ENCODE measurements around the gene PPM1J.

PPM1J gene

GRCh38 chr1:112697781-112698201 is 17.3 kb downstream of the PPM1J start:
- Histone ChIP-seq H3K27me3 (ENCODE audit: insufficient read depth, low read length) (no peaks in the 10 kb centered on the region), H3K4me3 (ENCODE audit: low read length) (no peak overlapping the region), H2AFZ (ENCODE audit: low read depth, low read length) (no peak overlapping the region), H3K9me3 (ENCODE audit: low read length) (no peaks in the 10 kb centered on the region), H3K4me1 (ENCODE audit: insufficient read depth, low read length) (peaks cover 12% of the 10 kb centered on the region), H3K36me3 (ENCODE audit: insufficient read depth, low read length) (peaks cover 83% of the 10 kb centered on the region)

GRCh38 chr1:112696578-112697314 is 18.4 kb downstream of the PPM1J start:
- H2AFZ ChIP-seq (ENCODE audit: low read depth, low read length): no peak overlapping the region
- peaks cover 12% of the 10 kb centered on the region for H3K4me1 ChIP-seq (ENCODE audit: insufficient read depth, low read length)
- H3K9me3 ChIP-seq (ENCODE audit: low read length): no peaks in the 10 kb centered on the region
- no peaks in the 10 kb centered on the region for H3K27me3 ChIP-seq (ENCODE audit: insufficient read depth, low read length)
- H3K36me3 ChIP-seq (ENCODE audit: insufficient read depth, low read length): peaks cover 85% of the 10 kb centered on the region
- H3K4me3 ChIP-seq (ENCODE audit: low read length): no peak overlapping the region

GRCh38 chr1:112695276-112695675 is 19.9 kb downstream of the PPM1J start:
- Histone ChIP-seq H3K4me3 (ENCODE audit: low read length) (no peak overlapping the region), H3K36me3 (ENCODE audit: insufficient read depth, low read length) (peaks cover 80% of the 10 kb centered on the region), H3K9me3 (ENCODE audit: low read length) (no peaks in the 10 kb centered on the region)

GRCh38 chr1:112694363-112694929 is 20.7 kb downstream of the PPM1J start:
- Histone ChIP-seq H3K4me1 (ENCODE audit: insufficient read depth, low read length) (no peaks in the 10 kb centered on the region), H3K4me3 (ENCODE audit: low read length) (no peak overlapping the region), H2AFZ (ENCODE audit: low read depth, low read length) (no peak overlapping the region), H3K36me3 (ENCODE audit: insufficient read depth, low read length) (peaks cover 78% of the 10 kb centered on the region), H3K27me3 (ENCODE audit: insufficient read depth, low read length) (no peaks in the 10 kb centered on the region), H3K9me3 (ENCODE audit: low read length) (no peaks in the 10 kb centered on the region)

More at GRCh38 chr1:112695276-112695675, 19.9 kb downstream of the PPM1J start:
- Histone ChIP-seq H3K4me1 (ENCODE audit: insufficient read depth, low read length) (peaks cover 2% of the 10 kb centered on the region), H2AFZ (ENCODE audit: low read depth, low read length) (no peak overlapping the region), H3K27me3 (ENCODE audit: insufficient read depth, low read length) (no peaks in the 10 kb centered on the region)

- H3K27me3 ChIP-seq (ENCODE audit: insufficient read depth, low read length): no peaks in the 10 kb centered on the region
- no peak overlapping the region for H2AFZ ChIP-seq (ENCODE audit: low read depth, low read length)
- H3K4me1 ChIP-seq (ENCODE audit: insufficient read depth, low read length): no peaks in the 10 kb centered on the region
- H3K4me3 ChIP-seq (ENCODE audit: low read length): no peak overlapping the region
- no peaks in the 10 kb centered on the region for H3K9me3 ChIP-seq (ENCODE audit: low read length)
- H3K36me3 ChIP-seq (ENCODE audit: insufficient read depth, low read length): peaks cover 77% of the 10 kb centered on the region
Measured at GRCh38 chr1:112693821-112694220, 21.3 kb downstream of the PPM1J start.

- peaks cover 71% of the 10 kb centered on the region for H3K36me3 ChIP-seq (ENCODE audit: insufficient read depth, low read length)
- no peaks in the 10 kb centered on the region for H3K27me3 ChIP-seq (ENCODE audit: insufficient read depth, low read length)
- no peak overlapping the region for H3K4me3 ChIP-seq (ENCODE audit: low read length)
Measured at GRCh38 chr1:112692681-112693080, 22.5 kb downstream of the PPM1J start.

GRCh38 chr1:112689842-112690237 is 25.3 kb downstream of the PPM1J start:
- H3K36me3 ChIP-seq (ENCODE audit: insufficient read depth, low read length): peaks cover 51% of the 10 kb centered on the region

More at GRCh38 chr1:112692681-112693080, 22.5 kb downstream of the PPM1J start:
- Histone ChIP-seq H2AFZ (ENCODE audit: low read depth, low read length) (no peak overlapping the region), H3K9me3 (ENCODE audit: low read length) (no peaks in the 10 kb centered on the region), H3K4me1 (ENCODE audit: insufficient read depth, low read length) (no peaks in the 10 kb centered on the region)

GRCh38 chr1:112689196-112689841 is 25.8 kb downstream of the PPM1J start:
- H2AFZ ChIP-seq (ENCODE audit: low read depth, low read length): no peak overlapping the region

More at GRCh38 chr1:112689842-112690237, 25.3 kb downstream of the PPM1J start:
- Histone ChIP-seq H3K9me3 (ENCODE audit: low read length) (no peaks in the 10 kb centered on the region), H3K27me3 (ENCODE audit: insufficient read depth, low read length) (no peaks in the 10 kb centered on the region), H2AFZ (ENCODE audit: low read depth, low read length) (no peak overlapping the region), H3K4me3 (ENCODE audit: low read length) (no peak overlapping the region), H3K4me1 (ENCODE audit: insufficient read depth, low read length) (no peaks in the 10 kb centered on the region)

GRCh38 chr1:112688781-112689193 is 26.3 kb downstream of the PPM1J start:
- H3K9me3 ChIP-seq (ENCODE audit: low read length): no peaks in the 10 kb centered on the region
- H3K27me3 ChIP-seq (ENCODE audit: insufficient read depth, low read length): no peaks in the 10 kb centered on the region
- H3K4me1 ChIP-seq (ENCODE audit: insufficient read depth, low read length): no peaks in the 10 kb centered on the region
- no peak overlapping the region for H2AFZ ChIP-seq (ENCODE audit: low read depth, low read length)
- H3K4me3 ChIP-seq (ENCODE audit: low read length): no peak overlapping the region
- peaks cover 41% of the 10 kb centered on the region for H3K36me3 ChIP-seq (ENCODE audit: insufficient read depth, low read length)

More at GRCh38 chr1:112689196-112689841, 25.8 kb downstream of the PPM1J start:
- no peak overlapping the region for H3K4me3 ChIP-seq (ENCODE audit: low read length)
- no peaks in the 10 kb centered on the region for H3K9me3 ChIP-seq (ENCODE audit: low read length)
- peaks cover 46% of the 10 kb centered on the region for H3K36me3 ChIP-seq (ENCODE audit: insufficient read depth, low read length)
- H3K27me3 ChIP-seq (ENCODE audit: insufficient read depth, low read length): no peaks in the 10 kb centered on the region
- no peaks in the 10 kb centered on the region for H3K4me1 ChIP-seq (ENCODE audit: insufficient read depth, low read length)

- H3K4me1 ChIP-seq (ENCODE audit: insufficient read depth, low read length): no peaks in the 10 kb centered on the region
- no peak overlapping the region for H2AFZ ChIP-seq (ENCODE audit: low read depth, low read length)
- no peaks in the 10 kb centered on the region for H3K27me3 ChIP-seq (ENCODE audit: insufficient read depth, low read length)
- no peaks in the 10 kb centered on the region for H3K9me3 ChIP-seq (ENCODE audit: low read length)
- peaks cover 34% of the 10 kb centered on the region for H3K36me3 ChIP-seq (ENCODE audit: insufficient read depth, low read length)
- H3K4me3 ChIP-seq (ENCODE audit: low read length): no peak overlapping the region
Measured at GRCh38 chr1:112687785-112688496, 27.2 kb downstream of the PPM1J start.

- no peak overlapping the region for H3K4me3 ChIP-seq (ENCODE audit: low read length)
- H2AFZ ChIP-seq (ENCODE audit: low read depth, low read length): no peak overlapping the region
- H3K4me1 ChIP-seq (ENCODE audit: insufficient read depth, low read length): no peaks in the 10 kb centered on the region
- peaks cover 28% of the 10 kb centered on the region for H3K36me3 ChIP-seq (ENCODE audit: insufficient read depth, low read length)
- H3K27me3 ChIP-seq (ENCODE audit: insufficient read depth, low read length): no peaks in the 10 kb centered on the region
- no peaks in the 10 kb centered on the region for H3K9me3 ChIP-seq (ENCODE audit: low read length)
Measured at GRCh38 chr1:112687361-112687760, 27.8 kb downstream of the PPM1J start.

- Histone ChIP-seq H3K9me3 (ENCODE audit: low read length) (no peaks in the 10 kb centered on the region), H2AFZ (ENCODE audit: low read depth, low read length) (no peak overlapping the region), H3K4me1 (ENCODE audit: insufficient read depth, low read length) (no peaks in the 10 kb centered on the region), H3K36me3 (ENCODE audit: insufficient read depth, low read length) (peaks cover 23% of the 10 kb centered on the region), H3K27me3 (ENCODE audit: insufficient read depth, low read length) (no peaks in the 10 kb centered on the region), H3K4me3 (ENCODE audit: low read length) (no peak overlapping the region)
Measured at GRCh38 chr1:112686835-112687234, 28.3 kb downstream of the PPM1J start.

- no peaks in the 10 kb centered on the region for H3K9me3 ChIP-seq (ENCODE audit: low read length)
- peaks cover 19% of the 10 kb centered on the region for H3K36me3 ChIP-seq (ENCODE audit: insufficient read depth, low read length)
- H2AFZ ChIP-seq (ENCODE audit: low read depth, low read length): no peak overlapping the region
- H3K27me3 ChIP-seq (ENCODE audit: insufficient read depth, low read length): no peaks in the 10 kb centered on the region
- H3K4me1 ChIP-seq (ENCODE audit: insufficient read depth, low read length): no peaks in the 10 kb centered on the region
- H3K4me3 ChIP-seq (ENCODE audit: low read length): no peak overlapping the region
Measured at GRCh38 chr1:112686417-112686816, 28.7 kb downstream of the PPM1J start.

All from neuron (in vitro differentiated cells).